Urinary bladder (tissue), 4 donors: Measurements from ENCODE around the gene IGF2R. TPM values are rescaled to one million over a fixed set of nuclear protein-coding genes. Genes with fewer than 3 reads are reported as not detected.

Experiments used
- DNase-seq: peaks from one replicate; pipeline ENCODE4 v3.0.0-alpha.2; 2015; ENCODE audit errors: extremely low spot score
- H3K27ac ChIP-seq: one replicate; pipeline ENCODE4 v1.5.1; 2013; ENCODE audit warnings: low read depth, mild to moderate bottlenecking, moderate library complexity
- H3K36me3 ChIP-seq: one replicate; pipeline ENCODE4 v1.6.1; 2013; ENCODE audit warnings: mild to moderate bottlenecking, moderate library complexity; ENCODE audit not compliant: insufficient read depth
- H3K4me1 ChIP-seq: one replicate; pipeline ENCODE4 v1.6.1; 2013; ENCODE audit warnings: mild to moderate bottlenecking, moderate library complexity; ENCODE audit not compliant: insufficient read depth
- H3K4me3 ChIP-seq: one replicate; pipeline ENCODE4 v1.5.1; 2013; ENCODE audit warnings: low read depth, low read length
- WGBS: extraction: QIAGEN DNeasy Blood & Tissue Kit; methylation state at CpG from one replicate; pipeline ENCODE4 v1.1.7; 2013; 5-methylcytosine and 5-hydroxymethylcytosine counted together
- polyA plus RNA-seq: library from polyadenylated mRNA; stranded (reverse); fragments of 200-250 nt; gene quantifications from one replicate; pipeline ENCODE4 v1.2.3, GENCODE V29; 2013
- total RNA-seq: library from RNA; depleted of rRNA; stranded (reverse); fragments of >200 nt; gene quantifications from one replicate; pipeline ENCODE4 v1.2.3, GENCODE V29; 2014
- donor health status: healthy with polysubstance abuse.
- donor health status: healthy.

Gene IGF2R
- total and polyA plus RNA-seq, 2 donors = 32.1 to 46.6 TPM

GRCh38 chr6:159973951-159974350 is 5.1 kb downstream of the IGF2R start:
- DNase-seq = no peak
- no peaks in the 10 kb centered on the region for H3K36me3 ChIP-seq
- H3K4me1 ChIP-seq = peaks cover 5% of the 10 kb centered on the region
- no peak overlapping the region for H3K27ac ChIP-seq
- WGBS = 85% methylated on average over 2 of the region's 2 CpGs
- no peak overlapping the region for H3K4me3 ChIP-seq

- 95% methylated on average over 7 of the region's 7 CpGs for WGBS
- peaks cover 5% of the 10 kb centered on the region for H3K4me1 ChIP-seq
- no peak overlapping the region for H3K27ac ChIP-seq
- no peaks in the 10 kb centered on the region for H3K36me3 ChIP-seq
- DNase-seq = no peak
- no peak overlapping the region for H3K4me3 ChIP-seq
Measured at GRCh38 chr6:159974932-159975331, 6.0 kb downstream of the IGF2R start.

DNA sequence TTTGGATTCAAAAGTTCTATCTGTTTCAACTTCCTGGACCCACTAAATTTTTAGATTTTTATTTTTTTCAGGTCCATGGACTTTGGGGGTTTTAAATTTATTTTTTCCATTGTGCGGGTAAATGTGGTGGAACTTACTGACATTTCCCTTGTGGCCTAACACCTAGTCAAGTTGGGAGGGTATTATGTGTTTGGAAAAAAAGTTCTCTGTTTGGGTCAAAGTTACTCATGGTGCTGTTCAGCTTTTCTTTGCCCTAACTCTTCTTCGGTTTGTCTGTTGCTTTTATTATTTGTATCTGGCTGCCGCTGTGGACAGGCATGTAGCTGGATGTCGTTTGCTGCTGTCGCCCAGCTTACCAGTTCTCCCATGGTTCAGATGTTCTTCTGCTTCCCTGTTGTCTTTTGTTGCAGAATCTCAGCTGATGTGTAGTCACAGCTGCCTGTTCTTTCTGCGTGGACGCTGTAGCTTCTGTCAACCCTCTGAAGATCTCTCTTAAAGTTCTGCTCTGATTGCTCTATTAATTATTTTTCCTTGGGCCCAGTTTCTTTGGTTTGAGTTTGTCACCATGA is 7.9 kb downstream of the IGF2R start:
- no peaks in the 10 kb centered on the region for H3K36me3 ChIP-seq
- H3K4me1 ChIP-seq = peaks cover 1% of the 10 kb centered on the region
- no peak overlapping the region for H3K27ac ChIP-seq
- H3K4me3 ChIP-seq = no peak overlapping the region
- no peak for DNase-seq
- WGBS = 76% methylated on average over 7 of the region's 7 CpGs

- Histone ChIP-seq H3K4me1 (peaks cover 1% of the 10 kb centered on the region), H3K4me3 (no peak overlapping the region), H3K27ac (no peak overlapping the region), H3K36me3 (no peaks in the 10 kb centered on the region)
- 51% methylated on average over 14 of the region's 14 CpGs for WGBS
- no peak for DNase-seq
Measured at GRCh38 chr6:159977255-159977903, 8.5 kb downstream of the IGF2R start.

GRCh38 chr6:159977904-159978268 is 9.0 kb downstream of the IGF2R start:
- WGBS = 91% methylated on average over 8 of the region's 8 CpGs
- DNase-seq = no peak
- H3K4me1 ChIP-seq = peaks cover 1% of the 10 kb centered on the region
- H3K36me3 ChIP-seq = no peaks in the 10 kb centered on the region
- no peak overlapping the region for H3K27ac ChIP-seq
- H3K4me3 ChIP-seq = no peak overlapping the region

GRCh38 chr6:159978291-159979135 is 9.6 kb downstream of the IGF2R start:
- Histone ChIP-seq H3K4me3 (no peak overlapping the region), H3K27ac (no peak overlapping the region), H3K36me3 (no peaks in the 10 kb centered on the region), H3K4me1 (peaks cover 1% of the 10 kb centered on the region)
- WGBS = 82% methylated on average over 13 of the region's 13 CpGs
- no peak for DNase-seq

- no peak for DNase-seq
- Histone ChIP-seq H3K27ac (no peak overlapping the region), H3K4me1 (peaks cover 3% of the 10 kb centered on the region), H3K4me3 (no peak overlapping the region), H3K36me3 (no peaks in the 10 kb centered on the region)
- WGBS = 85% methylated on average over 11 of the region's 11 CpGs
Measured at GRCh38 chr6:159979136-159979874, 10.4 kb downstream of the IGF2R start.

DNA sequence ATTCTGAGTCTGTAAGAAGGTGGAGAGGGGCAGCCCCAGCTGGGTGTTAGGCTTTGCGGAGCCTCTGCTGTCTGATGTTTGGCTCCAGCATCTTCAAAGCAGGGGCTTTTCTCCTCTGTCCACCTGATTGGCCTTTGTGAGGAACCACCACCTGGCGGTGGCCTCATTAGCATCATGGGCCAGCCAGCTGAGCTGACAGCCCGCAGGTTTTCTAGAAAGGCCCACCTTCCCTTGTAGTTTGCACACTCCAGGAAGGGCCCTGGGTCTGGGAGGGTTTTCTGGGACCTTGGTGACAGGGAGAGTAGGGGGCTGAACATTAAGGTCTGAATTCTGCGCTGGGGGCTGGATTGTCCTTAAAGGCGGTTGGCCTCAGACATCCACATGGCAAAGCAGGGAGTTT is 11.6 kb downstream of the IGF2R start:
- Histone ChIP-seq H3K4me3 (no peak overlapping the region), H3K4me1 (peaks cover 3% of the 10 kb centered on the region), H3K27ac (no peak overlapping the region), H3K36me3 (no peaks in the 10 kb centered on the region)
- WGBS = 98% methylated on average over 5 of the region's 5 CpGs
- DNase-seq = no peak

DNA sequence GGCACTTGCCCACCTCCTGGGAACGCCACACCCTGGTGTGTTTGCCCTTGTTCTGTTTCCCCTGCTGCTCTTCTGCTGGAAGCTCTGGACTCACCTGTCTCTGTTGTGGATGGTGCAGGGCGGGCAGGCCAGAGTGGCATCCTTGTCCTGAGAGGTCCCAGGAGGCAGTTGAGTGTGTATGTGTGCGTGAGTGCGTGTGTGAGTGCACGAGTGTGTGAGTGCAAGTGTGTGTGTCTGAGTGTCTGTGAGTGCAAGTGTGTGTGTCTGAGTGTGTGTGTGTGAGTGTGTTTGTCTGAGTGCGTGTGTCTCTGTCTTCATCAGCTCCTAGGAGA is 12.2 kb downstream of the IGF2R start:
- H3K4me3 ChIP-seq = no peak overlapping the region
- H3K4me1 ChIP-seq = peaks cover 3% of the 10 kb centered on the region
- H3K36me3 ChIP-seq = no peaks in the 10 kb centered on the region
- no peak for DNase-seq
- no peak overlapping the region for H3K27ac ChIP-seq
- WGBS = 93% methylated on average over 6 of the region's 6 CpGs

DNA sequence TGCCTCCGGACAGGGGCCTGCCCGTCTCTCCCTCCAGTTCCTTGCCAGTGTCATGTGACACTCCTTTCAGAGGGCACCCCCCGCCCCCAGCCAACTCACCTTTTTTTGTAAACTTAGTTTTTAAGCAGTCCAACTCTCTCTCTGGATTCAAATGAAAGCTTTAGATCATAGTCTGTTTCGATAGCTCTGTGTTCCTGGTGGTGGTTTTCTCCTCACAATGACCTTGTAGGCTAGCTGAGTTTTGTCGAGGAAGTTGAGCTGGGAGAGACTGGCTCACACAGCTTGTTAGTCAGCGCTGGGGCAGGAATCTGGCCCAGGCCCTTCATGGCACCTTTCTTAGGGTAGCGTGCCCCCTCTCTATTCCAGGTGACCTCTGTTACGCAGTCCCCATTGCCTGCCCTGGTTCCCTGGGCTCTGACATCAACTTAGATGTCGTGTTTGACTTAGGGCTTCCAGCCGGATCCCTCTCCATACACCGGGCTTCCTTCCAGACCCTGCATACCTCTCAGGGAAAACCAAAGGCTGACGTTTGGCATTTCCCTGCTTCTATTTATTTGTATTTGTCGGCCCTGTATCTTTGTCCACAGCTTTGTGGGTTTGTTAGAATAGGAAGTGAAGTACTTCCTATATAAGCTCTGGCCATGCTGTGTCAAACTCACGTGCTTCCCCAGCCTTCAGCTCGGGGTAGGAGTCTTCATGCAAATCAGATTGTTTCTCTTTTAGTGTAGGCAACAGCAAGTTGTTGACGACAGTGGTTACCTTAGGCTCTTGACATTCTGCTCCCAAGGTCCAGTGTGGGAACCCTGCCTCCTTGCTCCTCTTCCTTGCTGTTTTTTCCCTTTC is 12.7 kb downstream of the IGF2R start:
- Histone ChIP-seq H3K4me1 (peaks cover 3% of the 10 kb centered on the region), H3K4me3 (no peak overlapping the region), H3K36me3 (no peaks in the 10 kb centered on the region), H3K27ac (no peak overlapping the region)
- DNase-seq = no peak
- WGBS = 46% methylated on average over 16 of the region's 16 CpGs

DNA sequence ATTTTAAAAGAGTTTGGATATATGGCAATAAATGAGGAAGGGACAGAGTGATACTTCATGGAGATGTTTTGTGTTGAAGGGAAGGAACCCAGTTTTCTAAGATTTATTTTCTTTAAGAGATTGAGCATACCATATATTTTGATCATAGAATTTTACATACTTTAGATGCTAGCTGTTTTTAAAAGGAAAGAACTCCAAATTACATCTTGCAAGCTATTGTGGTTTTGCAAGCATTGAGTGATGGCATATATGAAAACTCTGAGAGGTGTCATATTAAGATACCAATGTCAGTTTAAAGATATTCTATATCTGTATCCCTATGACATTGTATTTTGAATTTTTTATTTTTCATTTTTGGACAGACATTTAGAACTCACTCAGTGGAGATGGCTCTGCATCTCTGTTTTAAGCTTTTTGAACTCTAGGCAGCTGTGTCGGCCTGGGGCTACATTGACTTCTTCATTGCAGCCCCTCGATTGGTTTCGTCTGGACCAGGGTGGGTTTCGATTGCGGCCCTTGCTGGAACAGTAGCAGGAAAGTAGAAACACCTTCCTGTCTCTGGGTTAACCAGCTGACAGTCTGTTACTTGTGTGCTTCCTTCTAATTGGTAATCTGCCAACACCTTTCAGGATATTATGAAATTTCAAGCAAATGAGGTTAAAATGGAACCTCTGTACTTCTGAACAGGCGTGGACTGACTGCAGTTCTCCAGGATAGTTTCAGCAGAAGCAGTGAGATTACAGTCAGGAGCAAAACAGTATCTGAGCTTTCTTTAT is 14.0 kb downstream of the IGF2R start:
- H3K36me3 ChIP-seq = no peaks in the 10 kb centered on the region
- H3K27ac ChIP-seq = no peak overlapping the region
- WGBS = 85% methylated on average over 6 of the region's 6 CpGs
- H3K4me3 ChIP-seq = no peak overlapping the region
- peaks cover 2% of the 10 kb centered on the region for H3K4me1 ChIP-seq
- DNase-seq = no peak

GRCh38 chr6:159983641-159984080 is 14.8 kb downstream of the IGF2R start:
- peaks cover 2% of the 10 kb centered on the region for H3K4me1 ChIP-seq
- H3K27ac ChIP-seq = no peak overlapping the region
- H3K4me3 ChIP-seq = no peak overlapping the region
- DNase-seq = no peak
- no peaks in the 10 kb centered on the region for H3K36me3 ChIP-seq
- 59% methylated on average over 2 of the region's 2 CpGs for WGBS
